ENCODE measurements around the gene MORN1. TPM values are rescaled to one million over a fixed set of nuclear protein-coding genes. Genes with fewer than 3 reads are reported as not detected.

Gene MORN1
- polyA plus RNA-seq, 1 of the 3 experiments (the other 2 are of a cell fraction): 16.3 TPM

GRCh38 chr1:2413495-2414296, 22.3 kb upstream of the MORN1 start:
- WGBS (ENCODE audit: low lambda C conversion rate): 81% methylated on average over 11 of the region's 28 CpGs
- DNase-seq: no peak
- Histone ChIP-seq H3K36me3 (replicated peaks in 1 of 2; ENCODE audit: control insufficient read depth in 1 of 2, insufficient read depth in 2 of 2, low read length in 1 of 2) (peaks cover 0 to 11% of the 10 kb centered on the region in 2 experiments), H3K4me1 (ENCODE audit: control insufficient read depth in 1 of 2, insufficient read depth in 2 of 2, low read depth in 1 of 2, low read length in 1 of 2) (peaks cover 7 to 32% of the 10 kb centered on the region in 2 experiments; a peak in 1 of 4 replicates), H3K9me2 (no peaks in the 10 kb centered on the region), H4K20me1 (ENCODE audit: insufficient read depth) (no peaks in the 10 kb centered on the region), H3K9ac (peak overlapping the region; percentile 66; the same call in 1 of the 2 replicates), H3K79me2 (ENCODE audit: insufficient read depth) (peaks cover 19% of the 10 kb centered on the region), H3K27ac (ENCODE audit: low read depth in 2 of 2, low read length in 1 of 2) (no peak overlapping the region; a peak in 1 of 4 replicates), H3K4me2 (peak overlapping the region; percentile 91), H3K4me3 (ENCODE audit: low read depth in 2 of 2, low read length in 1 of 2) (peak overlapping the region; percentile 80 to 99), H2AFZ (ENCODE audit: low read depth) (no peak overlapping the region), H3K9me3 (no peaks in the 10 kb centered on the region), H3F3A (replicated peaks; ENCODE audit: insufficient read depth) (no peaks in the 10 kb centered on the region), H3K27me3 (ENCODE audit: insufficient read depth) (peaks cover 12% of the 10 kb centered on the region)
- ChIA-PET CTCF (interaction anchor here (0.7 to 4.0 kb wide), 18 partner anchors 10 to 508 kb away, joined by 3 to 44 read pairs (median 3); no protein-coding TSS in a partner anchor), POLR2A (no interaction called here)
- no peak for TF ChIP-seq SMC3 (IDR thresholded peaks at IDR 0.05; ENCODE audit: low read depth, low read length)
- no peak for TF ChIP-seq NRF1 (IDR thresholded peaks at IDR 0.05; ENCODE audit: low read depth, low read length)
- no peak for TF ChIP-seq ELF1 (IDR thresholded peaks at IDR 0.05)
- no peak for TF ChIP-seq TEAD4 (IDR thresholded peaks at IDR 0.05; ENCODE audit: borderline replicate concordance, insufficient read depth)
- TF ChIP-seq PBX3 (IDR thresholded peaks at IDR 0.05): no peak
- no peak for TF ChIP-seq CHD2 (IDR thresholded peaks at IDR 0.05; ENCODE audit: low read length, partially characterized antibody)
- no peak for TF ChIP-seq ZBTB33 (IDR thresholded peaks at IDR 0.05; ENCODE audit: borderline replicate concordance, low read depth)
- no peak for TF ChIP-seq EP300 (IDR thresholded peaks at IDR 0.05; ENCODE audit: borderline replicate concordance in 1 of 2, low read depth in 1 of 2, low read length in 1 of 2)
- no peak for TF ChIP-seq FOSL2 (IDR thresholded peaks at IDR 0.05; ENCODE audit: borderline replicate concordance, low read depth)
- TF ChIP-seq FOXJ3 (CRISPR knock-in tag; IDR thresholded peaks at IDR 0.05): no peak
- no peak for TF ChIP-seq RFX5 (IDR thresholded peaks at IDR 0.05; ENCODE audit: low read length)
- no peak for TF ChIP-seq YY1 (IDR thresholded peaks at IDR 0.05; ENCODE audit: low read depth)

Data from SK-N-SH (cell line).